GM21717 (cell line): ENCODE data around the gene NHSL1.

Source experiments
- ATAC-seq: cut with Tn5 transposase; IDR thresholded peaks from one replicate; pipeline ENCODE4 v1.9.1; 2021; ENCODE audit warnings: mild to moderate bottlenecking, moderate library complexity; ENCODE audit not compliant: unreplicated experiment

Gene NHSL1

DNA sequence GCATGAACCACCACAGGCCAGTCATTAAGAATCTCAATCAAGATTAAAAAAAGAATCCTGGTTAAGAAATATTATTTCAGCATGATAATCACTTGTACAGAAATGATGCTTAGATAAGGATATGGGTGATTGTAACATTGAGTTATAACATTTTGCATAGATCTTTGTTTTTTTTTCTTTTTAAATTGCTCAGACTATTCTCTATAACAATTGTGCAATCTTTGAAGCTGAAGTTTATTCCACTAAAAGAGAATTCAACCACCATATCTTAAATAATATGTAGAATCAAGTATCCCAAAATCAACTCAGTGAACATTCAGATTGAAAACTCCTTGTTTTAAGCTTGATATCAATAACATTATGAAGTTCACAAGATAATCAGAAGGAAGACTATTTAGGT is 122.3 kb downstream of the NHSL1 start:
- no peak for ATAC-seq

DNA sequence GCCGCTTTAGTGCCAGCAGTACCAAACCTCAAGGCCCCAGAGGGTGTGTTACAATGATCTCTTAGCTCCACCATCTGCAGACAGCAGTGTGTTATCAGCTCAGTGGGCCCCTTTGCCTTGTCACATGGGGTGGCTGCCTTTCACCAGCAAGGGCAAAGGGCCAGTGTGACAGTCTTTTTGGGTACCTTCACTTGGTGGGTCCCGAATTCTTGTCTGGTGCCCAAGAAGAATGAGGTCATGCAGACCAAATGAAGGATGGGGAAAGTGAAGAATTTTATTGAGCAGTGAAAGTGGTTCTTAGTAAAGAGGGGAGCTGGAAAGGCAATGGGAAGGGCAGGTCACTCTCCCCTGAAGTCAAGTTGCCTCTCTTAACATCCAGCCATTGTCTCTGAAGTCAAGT is 124.5 kb downstream of the NHSL1 start:
- ATAC-seq: no peak

DNA sequence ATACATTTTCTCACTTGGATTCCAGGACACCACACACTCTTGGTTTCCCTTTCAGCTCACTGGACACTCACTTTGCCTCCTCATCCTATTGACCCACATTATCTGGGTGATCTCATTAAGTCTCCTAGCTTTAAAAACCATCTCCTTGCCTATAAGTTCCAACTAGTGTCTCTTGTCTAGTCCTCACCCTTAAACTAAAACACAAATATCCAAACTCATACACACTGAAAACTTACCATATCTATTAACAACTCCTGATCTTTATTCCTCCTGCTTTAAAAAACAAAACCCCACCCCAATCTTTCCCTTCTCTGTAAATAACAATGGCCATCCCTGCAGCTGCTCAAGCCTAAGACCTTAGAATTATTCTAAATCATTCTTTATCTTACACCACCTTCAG is 125.1 kb downstream of the NHSL1 start:
- ATAC-seq: no peak

DNA sequence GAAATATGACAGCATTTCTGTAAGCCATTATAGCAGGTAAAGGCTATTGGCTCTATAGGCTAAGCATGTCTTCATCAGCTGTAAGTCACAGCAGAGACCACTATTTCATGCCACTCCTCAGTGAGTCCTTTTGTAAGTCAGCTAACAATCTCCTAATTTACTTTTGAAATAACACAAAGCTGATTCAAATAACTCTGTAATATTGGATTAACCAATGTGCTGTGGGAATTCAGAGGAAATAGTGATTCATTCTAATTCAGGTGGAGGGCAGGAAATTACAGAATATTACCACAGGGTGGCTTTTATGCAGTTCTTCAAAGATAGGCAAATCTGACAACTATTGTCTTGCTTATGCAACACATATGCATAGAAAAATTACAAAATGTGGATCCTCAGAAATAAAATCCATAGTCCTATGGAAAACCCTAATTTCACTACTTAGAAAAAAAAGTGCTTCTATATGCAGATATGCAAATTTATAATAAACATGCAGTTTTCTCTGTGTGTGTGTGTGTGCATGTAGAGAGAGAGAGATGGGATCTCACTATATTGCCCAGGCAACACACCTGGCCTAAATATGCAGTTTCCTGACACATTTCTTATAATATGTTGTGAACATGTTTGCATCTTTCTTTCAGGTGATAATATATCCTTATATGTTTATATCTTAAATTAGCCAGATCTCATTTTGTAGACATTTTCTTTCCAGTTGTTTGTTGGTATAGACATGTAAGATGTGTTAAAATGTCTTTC is 126.4 kb downstream of the NHSL1 start:
- no peak for ATAC-seq
